Keratinocyte (primary cell): ENCODE data around the gene GREM2. TPM values are rescaled to one million over a fixed set of nuclear protein-coding genes. Genes with fewer than 3 reads are reported as not detected.

ENCODE experiments used
- DNase-seq: peaks from one replicate; pipeline ENCODE4 v3.0.0-alpha.2; 2011; ENCODE audit warnings: low read depth, missing footprints, low spot score
- FAIRE-seq: peaks from 2 replicates; lab custom pipeline; 2011; peaks lifted over from hg19 to GRCh38; lab: Jason Lieb, UNC
- H2AFZ ChIP-seq: 2 replicates; pipeline ENCODE4 v1.6.0; 2012; ENCODE audit warnings: low read length, control low read depth, inconsistent platforms; ENCODE audit not compliant: control insufficient read depth
- H3K27ac ChIP-seq: 2 replicates; pipeline ENCODE4 v1.5.1; 2011; ENCODE audit warnings: low read length; ENCODE audit not compliant: control insufficient read depth, insufficient read depth
- H3K27me3 ChIP-seq: 3 replicates; pipeline ENCODE4 v1.6.0; 2011; ENCODE audit warnings: low read length; ENCODE audit not compliant: control insufficient read depth, insufficient read depth; ENCODE audit errors: extremely low read depth
- H3K36me3 ChIP-seq, 2 experiments: 2 replicates in 1 of 2; 3 replicates in 1 of 2; pipeline ENCODE4 v1.5.1; 2011; ENCODE audit warnings: low read length in 2 of 2, mild to moderate bottlenecking in 1 of 2; ENCODE audit not compliant: control insufficient read depth in 2 of 2, insufficient read depth in 2 of 2; ENCODE audit errors: extremely low read depth in 1 of 2
- H3K4me1 ChIP-seq: 3 replicates; pipeline ENCODE4 v1.5.1; 2011; ENCODE audit warnings: low read length; ENCODE audit not compliant: control insufficient read depth, insufficient read depth; ENCODE audit errors: extremely low read depth
- H3K4me2 ChIP-seq: 3 replicates; pipeline ENCODE4 v1.6.0; 2011; ENCODE audit warnings: low read depth, low read length; ENCODE audit not compliant: control insufficient read depth, insufficient read depth; ENCODE audit errors: extremely low read depth
- H3K4me3 ChIP-seq, 3 experiments: fragments of 200-600 bp in 1 of 3; sonication (generic) in 1 of 3; 2 replicates in 2 of 3; 3 replicates in 1 of 3; pipeline ENCODE4 v1.5.1; 2011 to 2016; ENCODE audit warnings: low read length in 3 of 3, mild to moderate bottlenecking in 3 of 3, control low read depth in 2 of 3, inconsistent platforms in 1 of 3, low read depth in 1 of 3, mixed read lengths in 1 of 3, mixed run types in 1 of 3, moderate library complexity in 1 of 3; ENCODE audit not compliant: control insufficient read depth in 2 of 3, insufficient read depth in 2 of 3; ENCODE audit errors: extremely low read depth in 1 of 3
- H3K79me2 ChIP-seq: 2 replicates; pipeline ENCODE4 v1.6.0; 2012; ENCODE audit warnings: low read length; ENCODE audit not compliant: control insufficient read depth, insufficient read depth
- H3K9ac ChIP-seq: 3 replicates; pipeline ENCODE4 v1.6.0; 2011; ENCODE audit warnings: low read length; ENCODE audit not compliant: control insufficient read depth, insufficient read depth; ENCODE audit errors: extremely low read depth
- H3K9me1 ChIP-seq: 3 replicates; pipeline ENCODE4 v1.6.0; 2011; ENCODE audit warnings: low read length; ENCODE audit not compliant: control insufficient read depth, insufficient read depth; ENCODE audit errors: extremely low read depth
- H3K9me3 ChIP-seq: 2 replicates; pipeline ENCODE4 v1.5.1; 2012; ENCODE audit warnings: low read depth, low read length; ENCODE audit not compliant: control insufficient read depth
- H4K20me1 ChIP-seq: 3 replicates; pipeline ENCODE4 v1.6.0; 2011; ENCODE audit warnings: low read length; ENCODE audit not compliant: control insufficient read depth, insufficient read depth; ENCODE audit errors: extremely low read depth
- EZH2 ChIP-seq: IDR thresholded peaks from one replicate; pipeline ENCODE4 v1.6.1; 2012; ENCODE audit warnings: inconsistent platforms, mild to moderate bottlenecking, low read length, moderate library complexity
- dilution Hi-C: fragments of 300-500 bp; cut with MboI; formaldehyde crosslinking; loops from one replicate; pipeline ENCODE4 v1.7.0; 2020; ENCODE audit warnings: low sequenced_read_pairs; ENCODE audit not compliant: extremely low pct_ligation_motif_present
- polyA plus RNA-seq, 5 experiments: library from polyadenylated mRNA; depleted of rRNA in 3 of 5; stranded (reverse) in 3 of 5; stranded (forward) in 1 of 5; unstranded in 1 of 5; fragments of >200 nt; gene quantifications; 1 replicate in 1 of 5; 2 replicates in 3 of 5; 3 replicates in 1 of 5; pipeline versions ENCODE4 v1.2.1 to v1.2.3, GENCODE V29; 2011 to 2012; ENCODE audit warnings: missing spikeins in 2 of 5, low read depth in 1 of 5, low replicate concordance in 1 of 5
- TF ChIP-seq, protein P1 (sequence below), 3 experiments: IDR thresholded peaks in 1 of 3; conservative IDR thresholded peaks in 1 of 3; optimal IDR thresholded peaks in 1 of 3; 2 replicates in 2 of 3; 3 replicates in 1 of 3; pipeline versions ENCODE3 to v1.5.1; 2011; ENCODE audit warnings: low read length in 3 of 3, mild to moderate bottlenecking in 3 of 3, moderate library complexity in 2 of 3, control low read depth in 1 of 3, inconsistent platforms in 1 of 3; ENCODE audit not compliant: insufficient read depth in 2 of 3; ENCODE audit errors: extremely low read depth in 1 of 3

Gene GREM2
- polyA plus RNA-seq, 1 donor (not counting 4 experiments of a cell fraction or from before 2014, with no cell fraction given) = not detected

GRCh38 chr1:240503036-240503435, 108.9 kb downstream of the GREM2 start:
- Histone ChIP-seq H3K79me2 (no peaks in the 10 kb centered on the region), H3K9me1 (no peaks in the 10 kb centered on the region), H4K20me1 (no peaks in the 10 kb centered on the region), H3K4me1 (no peaks in the 10 kb centered on the region), H3K4me3 (no peak overlapping the region), H3K4me2 (no peak overlapping the region), H3K36me3 (no peaks in the 10 kb centered on the region), H3K9me3 (no peaks in the 10 kb centered on the region), H2AFZ (no peak overlapping the region), H3K9ac (no peak overlapping the region), H3K27me3 (no peaks in the 10 kb centered on the region), H3K27ac (no peak overlapping the region)
- no peak for DNase-seq
- dilution Hi-C loops = no loop called here
- TF ChIP-seq EZH2 = no peak
- TF ChIP-seq, protein P1, sequence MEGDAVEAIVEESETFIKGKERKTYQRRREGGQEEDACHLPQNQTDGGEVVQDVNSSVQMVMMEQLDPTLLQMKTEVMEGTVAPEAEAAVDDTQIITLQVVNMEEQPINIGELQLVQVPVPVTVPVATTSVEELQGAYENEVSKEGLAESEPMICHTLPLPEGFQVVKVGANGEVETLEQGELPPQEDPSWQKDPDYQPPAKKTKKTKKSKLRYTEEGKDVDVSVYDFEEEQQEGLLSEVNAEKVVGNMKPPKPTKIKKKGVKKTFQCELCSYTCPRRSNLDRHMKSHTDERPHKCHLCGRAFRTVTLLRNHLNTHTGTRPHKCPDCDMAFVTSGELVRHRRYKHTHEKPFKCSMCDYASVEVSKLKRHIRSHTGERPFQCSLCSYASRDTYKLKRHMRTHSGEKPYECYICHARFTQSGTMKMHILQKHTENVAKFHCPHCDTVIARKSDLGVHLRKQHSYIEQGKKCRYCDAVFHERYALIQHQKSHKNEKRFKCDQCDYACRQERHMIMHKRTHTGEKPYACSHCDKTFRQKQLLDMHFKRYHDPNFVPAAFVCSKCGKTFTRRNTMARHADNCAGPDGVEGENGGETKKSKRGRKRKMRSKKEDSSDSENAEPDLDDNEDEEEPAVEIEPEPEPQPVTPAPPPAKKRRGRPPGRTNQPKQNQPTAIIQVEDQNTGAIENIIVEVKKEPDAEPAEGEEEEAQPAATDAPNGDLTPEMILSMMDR (optimal IDR thresholded peaks at IDR 0.05 in 1 of 3, IDR thresholded peaks at IDR 0.05 in 1 of 3, conservative IDR thresholded peaks at IDR 0.05 in 1 of 3; ENCODE audit: extremely low read depth in 1 of 3, insufficient read depth in 2 of 3, low read length in 3 of 3) = no peak
- FAIRE-seq = no peak

DNA sequence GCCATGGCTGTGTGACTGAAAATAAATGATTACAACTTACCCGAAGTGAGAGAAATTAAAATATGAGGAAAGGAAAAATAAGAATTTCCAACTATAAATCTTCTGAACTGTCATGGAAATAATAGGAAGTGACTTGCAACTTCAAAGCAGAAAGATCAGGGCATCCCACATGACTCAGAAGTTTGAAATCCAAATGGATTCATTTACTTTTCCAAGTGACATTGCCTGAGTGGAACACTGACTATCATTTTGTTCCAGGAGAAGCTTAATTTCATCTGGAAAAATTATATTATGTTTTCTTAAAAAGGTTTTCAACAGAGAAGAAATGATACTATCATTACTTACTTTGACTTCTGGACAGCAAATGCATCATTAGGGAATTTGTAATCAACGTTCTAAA, 110.8 kb downstream of the GREM2 start:
- dilution Hi-C loops = no loop called here
- H4K20me1 ChIP-seq = no peaks in the 10 kb centered on the region
- no peaks in the 10 kb centered on the region for H3K79me2 ChIP-seq
- H3K9ac ChIP-seq = no peak overlapping the region
- H3K9me1 ChIP-seq = no peaks in the 10 kb centered on the region
- H2AFZ ChIP-seq = no peak overlapping the region
- no peaks in the 10 kb centered on the region for H3K27me3 ChIP-seq
- FAIRE-seq (no peak), DNase-seq (no peak)
- H3K4me1 ChIP-seq = no peaks in the 10 kb centered on the region
- H3K9me3 ChIP-seq = peaks cover 3% of the 10 kb centered on the region
- H3K4me3 ChIP-seq = no peak overlapping the region
- no peak overlapping the region for H3K4me2 ChIP-seq
- no peaks in the 10 kb centered on the region for H3K36me3 ChIP-seq
- H3K27ac ChIP-seq = no peak overlapping the region
- TF ChIP-seq, protein P1 (optimal IDR thresholded peaks at IDR 0.05 in 1 of 3, IDR thresholded peaks at IDR 0.05 in 1 of 3, conservative IDR thresholded peaks at IDR 0.05 in 1 of 3; ENCODE audit: extremely low read depth in 1 of 3, insufficient read depth in 2 of 3, low read length in 3 of 3) = no peak
- TF ChIP-seq EZH2 = no peak
